GM12872 (cell line): ENCODE data around the gene ARHGAP10.

ENCODE experiments used
- TF ChIP-seq, protein P1 (sequence below): IDR thresholded peaks from 3 replicates; pipeline ENCODE4 v1.5.1; 2011; ENCODE audit warnings: low read depth, mild to moderate bottlenecking, low read length, moderate library complexity; ENCODE audit not compliant: insufficient read depth

Gene ARHGAP10

DNA sequence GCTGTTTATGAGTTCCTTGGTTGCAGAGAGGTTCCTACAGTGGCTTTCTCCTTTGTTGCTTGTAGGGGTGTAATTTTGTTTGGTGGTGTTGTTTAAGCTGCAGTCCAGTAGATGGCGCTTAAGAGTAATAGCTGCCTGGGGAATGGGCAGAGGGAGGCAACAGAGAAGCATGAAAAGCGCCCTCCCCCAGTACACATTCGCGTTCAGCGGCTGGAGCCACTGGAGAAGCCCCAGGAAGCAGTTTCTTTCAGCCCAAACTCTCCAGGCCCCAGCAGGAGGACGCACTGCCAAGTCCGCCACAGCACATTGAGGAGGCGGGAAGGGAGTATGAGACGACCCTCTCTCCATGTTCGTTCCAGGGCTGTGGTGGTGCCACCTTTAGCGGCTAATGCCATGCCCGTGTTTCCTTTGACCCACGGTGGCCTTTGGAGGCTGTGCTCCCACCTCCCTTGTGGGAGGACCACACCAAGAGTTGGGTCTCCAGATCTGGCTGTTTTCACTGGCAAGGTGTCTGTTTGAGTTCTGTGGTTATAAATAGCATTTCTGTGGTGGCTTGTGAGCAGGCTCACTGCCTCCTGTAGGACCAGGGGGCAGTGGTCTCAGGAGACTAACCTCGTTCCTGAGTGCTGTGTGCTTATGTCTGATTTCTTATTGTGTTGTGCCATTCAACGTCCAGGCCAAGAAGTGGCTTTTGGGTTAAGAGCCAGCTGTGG, 252.3 kb downstream of the ARHGAP10 start:
- TF ChIP-seq, protein P1, sequence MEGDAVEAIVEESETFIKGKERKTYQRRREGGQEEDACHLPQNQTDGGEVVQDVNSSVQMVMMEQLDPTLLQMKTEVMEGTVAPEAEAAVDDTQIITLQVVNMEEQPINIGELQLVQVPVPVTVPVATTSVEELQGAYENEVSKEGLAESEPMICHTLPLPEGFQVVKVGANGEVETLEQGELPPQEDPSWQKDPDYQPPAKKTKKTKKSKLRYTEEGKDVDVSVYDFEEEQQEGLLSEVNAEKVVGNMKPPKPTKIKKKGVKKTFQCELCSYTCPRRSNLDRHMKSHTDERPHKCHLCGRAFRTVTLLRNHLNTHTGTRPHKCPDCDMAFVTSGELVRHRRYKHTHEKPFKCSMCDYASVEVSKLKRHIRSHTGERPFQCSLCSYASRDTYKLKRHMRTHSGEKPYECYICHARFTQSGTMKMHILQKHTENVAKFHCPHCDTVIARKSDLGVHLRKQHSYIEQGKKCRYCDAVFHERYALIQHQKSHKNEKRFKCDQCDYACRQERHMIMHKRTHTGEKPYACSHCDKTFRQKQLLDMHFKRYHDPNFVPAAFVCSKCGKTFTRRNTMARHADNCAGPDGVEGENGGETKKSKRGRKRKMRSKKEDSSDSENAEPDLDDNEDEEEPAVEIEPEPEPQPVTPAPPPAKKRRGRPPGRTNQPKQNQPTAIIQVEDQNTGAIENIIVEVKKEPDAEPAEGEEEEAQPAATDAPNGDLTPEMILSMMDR, result peak; percentile 80

DNA sequence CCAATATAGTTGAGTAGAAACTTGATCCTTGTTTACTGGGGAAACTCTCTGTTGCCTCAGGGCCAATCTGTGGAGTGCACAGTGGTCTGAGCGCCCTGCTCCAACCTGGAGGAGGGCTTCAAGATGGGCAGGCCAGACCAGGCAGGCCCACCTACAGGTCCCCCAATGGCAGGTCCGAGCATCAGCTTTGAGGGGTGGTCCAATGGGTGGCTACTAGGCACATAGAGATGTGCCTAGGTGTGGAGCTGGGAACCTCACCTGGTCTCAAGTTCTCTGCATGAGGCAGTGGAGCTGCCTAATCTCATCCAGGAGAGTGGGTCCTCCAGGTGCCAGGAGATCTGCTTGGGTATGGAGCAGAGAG, 252.9 kb downstream of the ARHGAP10 start:
- TF ChIP-seq, protein P1, result no peak

DNA sequence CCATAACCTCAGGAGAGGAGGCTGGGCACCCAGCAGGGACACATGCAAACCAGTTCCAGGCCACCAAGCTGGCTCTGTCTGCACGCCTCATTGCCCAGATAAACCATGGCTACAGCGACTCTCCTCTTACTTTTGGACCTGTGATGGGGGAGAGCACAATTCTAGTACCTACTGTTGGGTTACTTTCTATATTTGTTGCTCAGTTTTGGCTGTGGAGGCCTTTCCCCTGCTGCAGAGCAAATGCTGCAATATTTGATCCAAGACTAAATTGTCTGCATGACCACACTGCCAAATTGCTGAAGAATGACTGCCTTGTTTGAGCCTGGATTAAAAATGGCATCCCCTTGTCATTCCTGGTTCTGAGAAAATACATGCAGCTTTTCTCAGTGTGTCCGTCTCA, 253.5 kb downstream of the ARHGAP10 start:
- TF ChIP-seq, protein P1, result no peak

DNA sequence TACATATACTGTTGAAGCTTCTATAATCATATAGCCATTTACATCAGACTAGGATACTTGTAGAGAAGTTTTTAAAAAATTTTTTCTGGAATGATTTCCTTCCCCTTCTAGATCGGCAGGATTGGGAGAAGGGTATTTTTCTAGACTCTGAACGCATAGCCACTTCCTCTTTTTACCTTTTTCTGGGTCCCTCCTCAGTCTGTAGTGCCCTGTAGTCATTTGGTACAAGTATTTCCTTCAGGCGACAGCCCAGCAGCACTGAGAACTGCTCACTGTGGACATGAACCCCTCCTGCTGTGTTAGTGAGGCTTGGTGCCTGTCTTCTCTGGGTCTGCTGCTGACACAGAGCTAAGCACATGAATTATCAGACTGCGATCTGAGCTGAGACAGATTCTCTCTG, 255.4 kb downstream of the ARHGAP10 start:
- TF ChIP-seq, protein P1, result no peak

DNA sequence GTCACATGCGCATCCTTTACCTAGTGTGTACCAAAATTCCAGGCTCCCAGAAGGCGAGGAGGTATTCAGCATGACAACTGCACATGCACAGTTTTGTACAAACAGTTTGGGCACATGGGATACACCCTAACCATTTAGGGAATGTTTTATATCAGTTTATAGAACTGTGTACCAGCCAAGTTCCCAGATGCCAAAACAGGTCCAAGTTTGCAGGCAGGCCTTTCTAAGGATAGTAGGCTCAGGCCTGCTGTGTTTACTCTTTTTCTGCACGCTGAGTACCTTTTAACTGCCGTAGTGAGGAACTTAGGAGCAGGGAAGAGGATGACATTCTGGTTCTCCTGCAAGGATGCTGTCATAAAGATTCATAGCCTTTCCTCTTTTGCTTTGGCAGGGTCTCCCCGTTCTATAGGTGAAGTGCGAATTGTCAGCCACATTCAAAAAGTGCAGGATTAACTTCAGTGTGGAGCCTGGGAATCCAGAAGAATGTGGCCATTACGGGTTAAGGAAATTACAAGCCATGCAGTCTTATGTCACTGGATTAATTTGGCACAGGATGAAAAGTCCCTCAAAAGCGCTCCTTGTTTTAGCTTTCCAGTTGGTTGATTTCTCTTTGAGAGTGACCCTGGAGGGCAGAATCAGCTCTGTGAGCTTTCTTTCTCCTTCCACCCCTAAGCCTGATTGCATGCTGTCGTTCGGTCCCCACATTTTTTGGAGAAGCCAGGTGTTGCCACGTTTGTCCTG, 259.8 kb downstream of the ARHGAP10 start:
- TF ChIP-seq, protein P1, result no peak

DNA sequence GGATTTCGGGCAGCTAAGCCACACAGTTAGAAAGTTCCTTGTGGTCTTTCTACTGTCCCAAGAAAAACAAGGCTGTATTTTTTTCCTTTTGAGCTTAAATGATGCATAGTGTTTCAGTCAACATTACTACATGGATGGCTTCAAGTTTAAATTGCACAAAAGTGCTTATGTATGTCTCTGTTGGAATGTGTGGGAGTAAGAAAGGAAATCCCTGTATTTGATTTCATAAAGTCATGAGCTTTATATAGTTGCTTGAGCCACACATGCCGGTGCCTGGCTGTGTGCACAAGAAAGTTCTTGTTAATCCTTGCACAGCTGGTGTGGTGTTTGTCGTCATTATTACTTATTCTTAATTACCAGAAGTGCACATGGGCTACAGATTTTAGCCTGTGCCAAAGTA, 262.2 kb downstream of the ARHGAP10 start:
- TF ChIP-seq, protein P1, result no peak

DNA sequence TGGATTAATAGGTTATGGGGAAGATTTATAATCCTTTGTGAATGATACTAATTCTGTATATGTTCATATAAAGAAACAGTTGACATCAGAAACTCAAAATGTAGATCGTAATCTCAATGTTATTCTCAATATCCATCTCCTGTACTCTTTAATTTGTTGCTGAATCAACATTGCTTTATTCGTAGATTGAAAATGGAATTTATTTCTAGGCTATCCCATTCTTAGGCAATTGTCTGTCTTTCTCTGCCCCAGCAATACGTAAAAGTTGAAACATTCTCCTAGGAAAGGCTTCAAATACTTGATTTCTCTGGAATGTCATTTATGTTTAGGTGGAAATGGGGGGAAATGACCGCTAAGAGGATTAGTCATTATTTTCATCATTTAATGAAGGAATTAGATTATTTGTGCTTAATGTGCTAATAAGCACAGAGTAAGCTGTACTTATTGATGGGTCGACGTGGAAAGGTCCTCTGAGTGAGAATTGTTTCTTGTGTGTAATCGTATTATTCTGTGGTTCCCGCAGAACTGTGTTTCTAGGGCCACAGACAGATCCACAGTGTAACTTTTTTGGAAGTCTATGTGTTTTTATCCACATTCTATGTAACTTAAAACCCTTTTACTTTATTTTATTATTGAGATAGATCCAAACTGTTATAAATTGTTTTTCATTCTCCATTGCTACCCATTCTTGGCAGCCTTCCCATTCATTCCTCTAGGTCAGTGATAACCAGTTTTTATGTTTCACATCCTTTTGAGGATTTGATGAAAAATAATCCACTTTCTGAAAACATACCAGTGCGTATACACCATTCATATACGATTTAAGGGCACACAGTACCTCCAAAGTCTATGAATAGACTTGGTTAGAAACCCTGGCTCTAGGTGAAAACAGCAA, 262.9 kb downstream of the ARHGAP10 start:
- TF ChIP-seq, protein P1, result no peak
